NCI-H2196 (cell line): Measurements from ENCODE around the gene FARP2.

Source experiments
- DNase-seq: peaks from one replicate; lab custom pipeline; 2025; ENCODE audit not compliant: unreplicated experiment; lab: John Stamatoyannopoulos, UW

Gene FARP2

DNA sequence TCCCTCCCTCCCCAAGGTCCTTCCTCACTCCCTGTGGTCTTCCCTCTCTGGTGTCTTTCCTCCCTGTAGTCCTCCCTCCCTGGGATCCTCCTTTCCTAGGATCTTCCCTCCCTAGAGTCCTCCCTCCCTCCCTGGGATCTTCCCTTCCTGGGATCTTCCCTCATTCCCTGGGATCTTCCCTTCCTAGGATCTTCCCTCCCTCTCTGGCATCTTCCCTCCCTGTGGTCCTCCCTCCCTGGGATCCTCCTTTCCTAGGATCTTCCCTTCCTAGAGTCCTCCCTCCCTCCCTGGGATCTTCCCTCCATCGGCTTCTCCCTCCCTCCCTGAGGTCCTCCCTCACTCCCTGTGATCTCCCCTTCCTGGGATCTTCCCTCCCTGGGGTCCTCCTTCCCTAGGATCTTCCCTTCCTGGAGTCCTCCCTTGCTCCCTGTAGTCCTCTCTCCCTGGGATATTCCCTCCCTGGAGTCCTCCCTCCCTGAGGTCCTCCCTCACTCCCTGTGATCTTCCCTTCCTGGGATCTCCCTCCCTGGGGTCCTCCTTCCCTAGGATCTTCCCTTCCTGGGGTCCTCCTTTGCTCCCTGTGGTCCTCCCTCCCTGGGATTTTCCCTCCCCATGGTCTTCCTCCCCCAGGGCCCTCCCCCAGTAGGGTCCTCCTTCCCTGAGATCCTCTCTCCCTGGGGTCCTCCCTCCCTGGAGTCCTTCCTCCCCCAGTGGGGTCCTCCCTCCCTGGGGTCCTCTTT lies 129.3 kb downstream of the FARP2 start:
- no peak for DNase-seq

DNA sequence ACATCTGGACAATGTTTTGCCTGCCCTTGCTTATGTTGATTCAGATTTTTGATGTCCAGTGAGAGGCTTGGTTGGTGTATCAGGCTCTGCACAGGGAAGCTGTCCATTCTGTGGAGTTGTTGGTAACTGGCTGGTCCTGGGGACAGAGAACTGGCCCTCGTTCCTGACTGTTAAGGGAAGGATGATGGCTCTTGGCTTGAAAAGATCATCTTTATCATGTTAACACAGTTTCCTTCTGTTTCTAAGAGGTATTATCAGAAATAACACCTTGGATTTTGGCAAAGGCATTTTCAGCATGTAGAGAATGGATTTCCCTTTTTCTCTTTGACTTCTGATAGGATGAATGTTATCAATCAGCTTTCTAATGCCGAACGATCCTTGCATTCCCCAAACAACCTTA lies 133.0 kb downstream of the FARP2 start:
- no peak for DNase-seq

DNA sequence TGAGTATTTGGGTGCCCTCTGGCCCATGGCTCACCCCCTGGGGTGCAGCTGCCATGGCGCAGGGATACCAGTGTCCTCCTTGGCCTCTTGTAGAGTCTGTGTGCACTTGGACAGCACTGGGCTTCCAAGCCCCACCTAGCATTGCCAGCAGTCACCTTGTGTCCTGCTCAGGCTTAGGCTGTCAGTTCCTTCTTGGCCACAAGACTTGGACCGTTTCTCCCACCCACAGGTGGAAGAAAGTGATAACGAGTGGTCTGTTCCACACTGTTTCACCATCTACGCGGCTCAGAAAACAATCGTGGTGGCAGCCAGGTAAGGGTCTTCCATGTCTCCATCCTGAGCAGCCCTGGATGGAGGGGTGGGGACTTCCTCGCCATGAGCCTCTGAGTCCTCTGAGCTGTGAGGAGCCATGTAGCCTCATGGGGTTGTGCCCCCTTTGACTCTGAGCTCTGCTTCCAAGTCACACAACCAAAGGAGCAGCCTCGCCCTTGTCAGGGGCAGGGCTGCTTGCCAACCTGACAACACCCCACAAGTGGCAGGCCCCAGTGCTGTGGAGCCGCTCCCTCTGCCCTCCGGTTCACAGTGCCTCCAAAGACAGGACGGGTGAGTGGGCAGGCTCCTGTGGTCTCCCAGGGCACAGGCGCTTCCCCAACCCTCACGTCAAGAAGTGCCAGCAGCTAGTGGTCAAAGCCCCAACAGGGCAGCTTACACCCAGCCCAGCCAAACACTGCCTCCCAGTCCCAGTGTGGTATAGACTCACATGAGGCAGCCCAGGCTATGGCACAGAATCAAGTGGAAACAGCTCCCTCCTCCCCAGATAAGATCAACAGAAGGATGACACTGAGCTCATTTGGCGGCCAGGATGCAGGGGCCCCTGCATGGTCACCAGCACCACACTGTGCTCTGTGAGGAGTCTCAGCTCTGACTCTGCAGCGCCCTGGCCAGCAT lies 133.9 kb downstream of the FARP2 start:
- DNase-seq, result no peak

DNA sequence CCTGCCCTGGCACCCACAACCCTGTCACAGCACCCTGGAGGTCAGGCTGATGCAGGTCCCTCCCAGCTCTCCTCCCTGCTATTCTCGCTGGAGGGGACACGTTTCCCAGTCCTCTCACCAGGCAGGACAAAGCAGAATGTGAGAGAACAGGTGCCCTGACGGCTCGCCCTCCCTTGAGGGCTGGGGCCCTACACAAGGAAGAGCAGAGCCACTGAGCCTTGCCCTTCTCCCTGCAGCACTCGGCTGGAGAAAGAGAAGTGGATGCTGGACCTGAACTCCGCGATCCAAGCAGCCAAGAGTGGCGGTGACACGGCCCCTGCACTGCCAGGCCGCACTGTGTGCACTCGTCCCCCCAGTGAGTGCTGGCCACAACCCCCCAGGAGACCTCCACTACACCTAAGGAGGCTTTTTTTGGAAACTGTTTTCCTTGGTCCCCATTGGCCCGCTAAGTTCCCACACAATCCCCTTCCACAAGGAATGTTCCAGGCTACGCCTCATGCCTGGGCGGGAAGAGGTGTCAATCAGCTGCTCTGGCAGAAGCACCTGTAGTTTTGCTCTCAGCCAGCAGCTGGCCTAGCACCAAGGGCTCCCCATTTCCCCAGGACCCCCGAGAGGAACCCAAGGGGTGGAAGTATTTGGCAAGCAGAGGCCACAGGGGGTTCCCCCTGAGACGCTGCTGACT lies 134.9 kb downstream of the FARP2 start:
- no peak for DNase-seq

DNA sequence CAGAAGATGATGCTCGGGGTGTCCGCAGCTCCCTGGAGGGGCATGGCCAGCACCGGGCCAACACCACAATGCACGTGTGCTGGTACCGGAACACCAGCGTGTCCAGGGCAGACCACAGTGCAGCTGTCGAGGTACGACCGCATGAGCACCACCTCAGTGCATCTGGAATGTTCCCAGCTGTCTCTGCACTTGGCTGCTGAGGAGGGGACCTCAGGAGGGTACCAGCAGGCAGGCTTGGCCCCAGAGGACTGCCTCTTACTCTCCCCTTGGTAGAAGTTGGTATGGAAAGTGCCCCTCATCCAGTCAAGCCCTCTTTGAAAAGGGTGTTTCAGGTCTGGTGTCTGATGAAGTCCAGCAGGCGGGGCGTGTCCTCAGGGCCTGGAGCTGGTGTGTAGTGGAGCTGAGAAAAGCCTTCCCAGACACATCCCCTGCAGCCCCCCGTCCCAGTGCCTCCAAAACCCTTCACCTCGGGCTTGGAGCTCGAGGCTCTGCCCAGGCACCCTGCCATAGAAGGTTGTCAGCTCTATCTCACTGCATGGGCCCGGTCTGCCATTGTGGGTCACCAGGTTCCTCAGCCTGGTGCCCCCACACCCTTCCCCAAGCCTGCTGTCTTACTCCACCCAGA lies 135.6 kb downstream of the FARP2 start:
- no peak for DNase-seq

DNA sequence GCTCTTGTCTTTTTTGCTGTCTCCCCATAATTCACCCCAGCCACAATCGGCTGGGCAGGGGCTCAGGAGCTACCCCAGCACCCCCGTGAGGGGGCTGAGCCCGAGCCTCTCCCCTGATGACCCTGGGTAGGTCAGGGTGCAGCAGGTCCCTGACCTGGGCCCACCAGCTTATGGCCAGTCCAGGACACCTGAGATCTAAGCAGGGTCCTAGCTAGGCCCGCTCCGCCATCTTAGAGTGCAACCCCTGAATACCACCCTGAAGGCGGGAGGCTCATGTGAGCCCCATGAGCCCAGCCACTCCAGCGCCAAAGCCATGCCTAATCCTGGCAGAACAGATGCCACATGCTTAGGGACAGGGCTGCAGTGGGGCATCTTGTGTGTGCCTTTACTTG lies 136.1 kb downstream of the FARP2 start:
- DNase-seq, result no peak

DNA sequence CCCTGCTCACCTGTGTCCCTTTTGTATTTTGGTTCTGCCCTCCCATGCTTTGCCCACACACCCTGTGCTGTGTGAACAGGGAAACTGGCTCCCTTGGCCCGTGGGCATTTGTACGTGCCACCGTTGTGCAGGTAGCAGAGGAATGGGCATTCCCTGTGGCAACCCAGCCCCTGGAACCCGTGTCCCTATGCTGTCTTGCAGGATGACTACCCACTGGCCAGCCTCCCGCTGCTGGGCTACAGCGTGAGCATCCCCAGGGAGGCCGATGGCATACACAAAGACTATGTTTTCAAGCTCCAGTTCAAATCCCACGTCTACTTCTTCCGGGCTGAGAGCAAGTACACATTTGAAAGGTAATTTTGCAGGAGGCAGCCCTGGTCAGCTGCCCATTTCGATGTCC lies 137.0 kb downstream of the FARP2 start:
- no peak for DNase-seq

DNA sequence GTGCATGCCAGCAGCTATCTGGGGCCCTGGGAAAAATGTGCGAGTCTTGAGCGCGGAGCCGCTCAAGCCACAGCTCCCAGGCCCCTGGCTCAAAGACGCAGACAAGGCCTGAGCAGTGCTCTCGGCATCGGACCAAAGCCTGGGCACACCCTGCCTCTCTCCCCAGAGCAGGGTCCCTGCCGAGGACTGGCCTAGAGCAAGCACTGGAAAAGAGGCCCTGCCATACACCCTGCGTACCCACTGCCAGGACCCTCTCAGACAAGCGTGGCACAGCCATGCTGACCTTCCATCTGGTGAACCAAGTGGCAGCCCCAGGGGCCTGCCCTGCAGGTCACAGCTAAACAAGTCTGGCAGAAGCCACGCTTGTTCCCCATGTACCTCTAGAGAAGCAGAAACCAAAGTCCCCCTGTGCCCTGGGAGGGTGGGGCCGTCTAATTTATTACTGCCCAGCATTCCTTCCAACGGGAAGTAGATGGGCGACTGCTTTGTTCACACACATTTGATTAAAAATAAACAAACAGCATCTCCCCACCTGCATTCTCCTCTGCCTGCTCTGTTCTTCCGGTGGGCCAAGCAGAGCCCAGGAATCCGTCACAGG lies 138.3 kb downstream of the FARP2 start:
- DNase-seq, result no peak

DNA sequence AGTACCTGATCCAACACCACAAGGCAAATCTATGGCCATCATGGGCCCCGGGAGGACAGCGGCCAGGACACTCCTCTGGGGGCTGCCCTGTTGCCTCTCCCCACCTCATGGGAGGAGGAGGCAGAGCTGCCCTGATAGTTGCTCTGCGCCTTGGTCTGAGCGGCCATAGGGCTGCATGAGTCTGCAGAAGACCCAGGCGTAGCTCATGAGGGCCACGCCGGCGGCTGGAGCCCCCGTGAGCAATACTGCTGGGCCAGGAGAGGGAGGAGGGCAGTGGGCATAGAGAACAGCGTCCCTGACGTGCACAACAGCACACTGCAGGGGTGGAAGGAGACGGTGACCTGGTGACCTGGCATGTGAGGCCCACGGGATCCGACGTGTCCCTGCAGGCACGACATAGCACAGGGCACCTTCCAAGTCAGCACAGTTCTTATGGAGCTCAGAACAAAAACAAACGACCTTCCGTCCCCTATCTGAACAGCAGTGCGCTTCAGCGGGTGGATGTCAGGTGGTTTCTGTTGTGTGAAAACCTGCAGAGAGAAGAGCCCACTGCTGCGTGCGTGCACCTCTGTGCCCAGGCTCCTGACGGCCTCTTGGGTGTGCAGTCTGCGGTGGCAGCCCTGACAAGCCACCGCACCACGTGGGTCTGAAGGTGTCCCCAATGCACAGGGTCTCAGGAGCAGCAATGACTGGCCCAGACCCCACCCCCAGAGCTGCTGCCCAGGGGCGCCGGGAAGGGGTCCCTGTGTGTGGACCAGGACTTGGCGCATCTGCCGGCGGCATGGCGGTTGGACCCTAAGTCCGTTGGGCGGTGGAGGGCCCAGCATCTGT lies 139.3 kb downstream of the FARP2 start:
- DNase-seq, result no peak

DNA sequence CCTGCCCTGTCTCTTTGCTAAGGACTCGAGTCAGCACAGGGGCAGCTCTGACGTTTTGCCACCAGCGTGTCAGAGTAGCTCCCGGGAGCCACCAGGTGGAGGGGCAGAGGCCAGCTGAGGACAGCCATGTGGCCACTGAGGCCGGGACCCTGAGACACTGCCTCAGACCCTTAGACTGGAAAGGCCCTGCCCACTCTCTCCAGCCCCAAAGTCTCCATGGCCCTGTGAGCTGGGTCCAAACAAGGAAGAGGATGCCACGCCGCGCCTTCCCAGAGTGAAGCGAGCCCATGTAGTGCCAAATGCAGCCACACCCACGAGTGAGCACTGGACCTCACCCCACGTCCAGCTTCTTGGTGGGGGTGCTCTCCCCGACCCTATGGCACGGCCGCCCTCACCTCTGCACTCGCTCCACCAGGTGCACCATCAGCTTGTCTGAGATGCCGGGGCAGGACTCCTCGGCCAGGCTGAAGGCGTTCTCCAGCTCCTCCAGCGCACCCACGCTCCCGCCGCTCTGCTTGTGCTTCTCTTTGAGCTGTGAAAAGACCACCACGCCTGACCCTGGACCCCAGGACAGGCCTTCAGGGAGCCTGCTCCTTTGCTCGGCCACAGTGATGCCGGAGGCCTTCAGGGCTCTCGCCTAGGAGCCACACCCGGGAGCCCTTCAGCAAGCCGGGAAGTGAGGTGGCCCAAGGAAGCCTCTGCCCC lies 140.1 kb downstream of the FARP2 start:
- no peak for DNase-seq

DNA sequence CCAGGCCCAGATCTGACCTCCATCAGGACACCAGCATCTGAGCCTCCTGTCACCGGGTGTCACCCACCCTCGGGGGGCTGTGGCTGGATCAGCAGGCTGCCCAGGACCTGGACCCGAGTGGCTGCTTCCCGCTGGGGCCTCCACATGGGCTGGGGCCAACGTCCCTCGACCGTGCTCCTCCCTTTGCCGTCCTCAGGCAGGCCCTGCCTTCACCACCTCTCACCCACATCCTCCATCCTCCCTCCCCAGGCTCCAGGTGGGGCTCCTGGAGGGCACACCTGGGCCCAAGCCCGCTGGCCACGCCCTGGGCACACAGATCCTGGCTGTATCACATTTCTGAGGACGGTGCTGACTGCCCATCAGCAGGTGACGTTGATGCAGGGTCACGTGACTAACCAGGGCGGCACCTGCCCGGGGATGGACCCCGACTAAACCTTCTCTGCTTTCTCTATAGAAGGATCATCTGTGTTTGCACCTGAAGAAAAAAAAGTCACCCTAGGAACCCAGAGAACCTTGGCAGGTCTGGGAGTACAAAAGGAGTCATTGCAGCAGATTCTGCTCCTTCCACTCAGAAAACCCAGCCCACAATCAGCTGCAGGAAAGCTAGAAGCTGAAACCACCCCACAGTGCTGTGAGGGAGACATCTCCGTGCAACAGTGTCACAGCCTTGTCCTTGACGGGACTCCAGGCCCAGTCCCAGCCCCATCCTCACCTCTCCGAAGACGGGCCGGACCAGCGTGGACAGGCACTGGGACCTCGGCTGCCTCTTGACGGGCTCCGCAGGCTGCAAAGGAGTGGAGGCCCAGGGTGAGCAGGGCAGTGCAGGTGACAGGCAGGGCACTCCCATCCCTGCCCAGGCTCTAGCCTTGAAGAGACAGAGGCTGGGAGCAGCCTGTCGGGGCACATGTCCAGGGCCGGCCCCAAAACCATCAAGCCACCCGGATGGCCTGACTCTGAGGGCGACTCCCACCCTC lies 141.1 kb downstream of the FARP2 start:
- DNase-seq, result peak; percentile 79

DNA sequence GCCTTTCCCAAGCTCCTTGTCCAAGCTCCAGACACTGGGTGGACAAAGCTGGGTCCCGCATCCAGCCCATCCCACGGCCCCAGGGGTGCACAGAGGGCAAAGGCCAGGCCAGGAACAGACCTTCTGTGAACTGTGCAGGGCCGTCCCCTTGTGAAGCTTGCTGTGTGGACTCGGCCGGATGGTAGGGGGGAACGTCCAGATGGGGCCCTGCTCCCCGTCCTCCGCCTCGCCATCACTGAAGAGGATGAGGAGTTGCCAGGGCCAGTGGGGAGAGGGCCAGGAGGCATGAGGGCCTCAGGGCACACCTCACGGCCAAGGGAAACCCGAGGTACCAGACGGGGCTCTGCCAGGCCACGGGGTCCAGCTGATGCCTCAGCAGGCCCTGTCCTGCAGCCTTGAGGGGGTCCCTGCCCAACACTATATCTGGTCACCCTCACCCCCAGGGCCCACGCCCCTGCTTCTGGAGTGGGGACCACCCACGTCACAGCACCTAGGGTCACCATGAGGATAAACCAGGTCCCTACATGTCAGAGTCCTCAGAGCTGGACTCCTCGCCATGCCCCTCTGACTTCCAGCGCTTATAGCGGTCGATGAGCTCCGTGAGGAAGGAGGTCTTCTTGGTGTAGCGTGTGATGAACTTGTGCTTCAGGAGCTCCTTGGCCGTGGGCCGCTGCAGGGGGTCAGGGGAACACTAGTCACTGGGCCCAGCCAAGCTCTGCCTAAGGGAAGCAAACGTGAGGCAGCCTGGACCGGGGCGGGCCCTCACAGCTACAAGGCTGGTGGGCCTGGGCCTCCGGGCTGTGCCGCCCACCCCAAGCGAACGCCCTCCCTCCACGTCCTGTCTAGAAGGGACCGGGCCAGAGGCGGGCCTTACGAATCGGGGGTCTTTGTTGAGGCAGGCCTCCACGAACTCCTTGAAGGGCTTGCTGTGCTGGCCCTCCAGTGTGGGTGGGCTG lies 142.3 kb downstream of the FARP2 start:
- DNase-seq, result no peak

DNA sequence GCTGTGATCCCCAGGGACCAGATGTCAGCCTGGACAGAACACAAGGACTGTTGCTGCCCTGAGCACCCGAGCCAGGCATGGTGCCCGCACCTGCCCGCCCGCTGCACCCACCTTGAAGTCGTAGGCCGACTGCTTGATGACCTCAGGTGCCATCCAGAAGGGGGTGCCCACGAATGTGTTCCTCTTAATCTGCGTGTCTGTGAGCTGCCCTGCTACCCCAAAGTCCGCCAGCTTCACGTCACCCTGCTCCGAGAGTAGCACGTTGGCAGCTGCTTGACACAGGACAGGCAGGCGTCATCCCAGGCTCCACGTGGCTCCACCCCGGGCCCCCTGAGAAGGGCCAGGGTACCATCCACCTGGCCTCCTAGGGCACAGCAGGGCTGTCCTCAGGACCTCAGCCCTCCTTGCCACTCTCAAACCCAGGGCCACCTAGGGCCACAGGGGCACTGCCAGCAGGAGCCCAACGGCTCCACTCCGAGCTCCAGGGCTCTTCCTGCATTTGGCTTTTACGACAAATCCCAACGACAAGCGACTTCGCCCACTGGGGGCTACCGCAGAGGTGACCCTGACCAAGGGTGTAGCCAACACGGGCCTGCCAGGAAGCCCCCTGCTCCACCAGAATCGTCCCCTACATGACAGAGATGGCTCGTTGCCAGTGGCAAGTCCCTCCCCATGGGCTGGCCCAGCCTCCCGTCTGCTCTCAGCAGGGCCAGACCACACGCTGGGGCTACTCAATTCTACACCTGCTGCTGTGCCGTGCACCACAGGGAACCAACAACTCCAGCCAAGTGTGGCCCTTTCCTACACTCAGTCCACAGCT lies 143.3 kb downstream of the FARP2 start:
- peak; percentile 83 for DNase-seq

DNA sequence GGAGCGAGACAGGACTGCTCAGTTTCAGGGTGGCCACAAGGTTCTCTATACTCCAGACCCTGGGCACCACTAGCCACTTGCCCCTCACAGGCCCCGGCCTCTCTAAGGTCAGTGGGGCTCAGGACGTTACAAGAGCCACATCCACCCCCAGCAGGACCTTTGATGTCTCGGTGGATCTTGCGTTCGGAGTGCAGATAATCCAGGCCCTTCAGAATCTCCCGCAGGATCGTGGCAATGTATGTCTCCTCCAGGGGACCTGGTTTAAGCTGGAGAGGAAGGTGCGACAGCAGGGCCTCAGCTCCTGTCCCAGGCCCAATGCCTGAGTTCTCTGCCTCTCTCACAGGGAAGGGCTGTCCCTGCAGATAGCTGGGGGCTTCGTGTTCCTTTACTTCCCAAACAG lies 143.9 kb downstream of the FARP2 start:
- no peak for DNase-seq

DNA sequence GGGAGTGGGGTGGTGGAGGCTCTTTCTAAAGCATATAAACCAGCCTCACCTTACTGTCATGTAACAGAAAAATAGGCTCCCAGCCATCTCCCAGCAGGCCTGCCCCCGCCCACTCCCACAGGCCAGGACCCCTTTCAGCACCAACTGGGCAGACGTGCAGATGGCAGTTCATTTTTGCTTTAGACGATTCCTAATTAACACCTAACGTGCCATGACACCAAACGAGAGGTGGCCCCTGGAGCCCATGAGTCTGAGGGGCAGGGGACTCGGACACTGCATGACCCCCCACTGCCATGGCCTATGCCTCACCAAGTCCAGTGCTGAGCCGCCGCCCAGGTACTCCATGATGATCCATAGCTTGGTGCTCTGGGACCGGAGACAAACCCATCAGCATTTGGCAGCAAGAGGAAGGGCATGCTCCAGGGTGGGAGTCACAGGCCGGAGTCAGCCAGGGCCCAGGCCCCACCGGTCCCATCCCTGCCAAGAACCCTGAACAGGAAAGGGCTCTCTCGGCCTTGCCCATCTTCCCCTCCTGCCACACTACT lies 144.4 kb downstream of the FARP2 start:
- DNase-seq, result no peak

DNA sequence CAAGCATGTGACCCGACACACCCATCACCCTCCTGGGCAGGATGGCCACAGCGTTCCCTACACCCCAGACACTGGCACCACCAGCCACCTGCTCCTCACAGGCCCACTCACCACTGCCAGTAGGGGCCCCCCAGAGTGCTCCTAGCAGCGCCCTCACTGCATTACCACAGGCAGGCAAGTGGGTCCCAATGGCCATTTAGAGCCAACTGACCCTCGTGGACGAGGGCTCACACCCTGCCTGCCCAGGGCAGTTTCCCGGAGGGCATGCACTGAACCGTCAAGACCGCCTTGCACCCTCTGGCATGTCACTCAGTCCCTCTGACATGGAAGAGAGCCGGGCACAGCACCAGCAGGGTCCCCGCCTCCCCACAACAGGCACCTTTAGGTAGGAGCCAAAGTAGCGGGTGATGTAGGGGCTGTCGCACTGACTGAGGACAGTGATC lies 145.0 kb downstream of the FARP2 start:
- no peak for DNase-seq
